OCI-LY1 (cell line): ENCODE results near the gene C11orf98.

Source experiments
- H2AFZ ChIP-seq: fragments of 200-600 bp; sonication (generic), shearing (Covaris generic); 2 replicates; pipeline ENCODE4 v1.6.0; 2014; ENCODE audit warnings: antibody characterized with exemption, mild to moderate bottlenecking, low read length
- H3F3A ChIP-seq: fragments of 200-600 bp; sonication (generic), shearing (Covaris generic); 2 replicates; pipeline ENCODE4 v1.6.0; 2014; ENCODE audit warnings: mild to moderate bottlenecking, antibody characterized with exemption, low read length, moderate library complexity; ENCODE audit not compliant: insufficient read depth
- H3K27ac ChIP-seq: fragments of 200-600 bp; sonication (generic); 2 replicates; pipeline ENCODE4 v1.5.1; 2014; ENCODE audit warnings: low read length, mixed run types, mild to moderate bottlenecking, low read depth; ENCODE audit not compliant: poor library complexity, severe bottlenecking
- H3K27me3 ChIP-seq: fragments of 200-600 bp; sonication (generic); 2 replicates; pipeline ENCODE4 v1.6.0; 2014; ENCODE audit warnings: antibody characterized with exemption, mild to moderate bottlenecking, low read length, moderate library complexity; ENCODE audit not compliant: insufficient read depth
- H3K36me3 ChIP-seq: fragments of 200-600 bp; sonication (generic); 2 replicates; pipeline ENCODE4 v1.6.1; 2014; ENCODE audit warnings: mild to moderate bottlenecking, antibody characterized with exemption, low read length, moderate library complexity, mixed read lengths; ENCODE audit not compliant: insufficient read depth
- H3K4me1 ChIP-seq: fragments of 200-600 bp; sonication (generic); 2 replicates; pipeline ENCODE4 v1.5.1; 2014; ENCODE audit warnings: mild to moderate bottlenecking, low read length, moderate library complexity; ENCODE audit not compliant: insufficient read depth, severe bottlenecking
- H3K4me2 ChIP-seq: fragments of 200-600 bp; sonication (generic), shearing (Covaris generic); 2 replicates; pipeline ENCODE4 v1.6.1; 2014; ENCODE audit warnings: low read length
- H3K4me3 ChIP-seq: fragments of 200-600 bp; sonication (generic); 2 replicates; pipeline ENCODE4 v1.5.1; 2014; ENCODE audit warnings: low read length, low read depth, mild to moderate bottlenecking, mixed read lengths; ENCODE audit not compliant: poor library complexity, severe bottlenecking
- H3K79me2 ChIP-seq: fragments of 200-600 bp; shearing (Covaris generic); 2 replicates; pipeline ENCODE4 v1.6.1; 2016; ENCODE audit warnings: mixed run types, low read length, mixed read lengths; ENCODE audit not compliant: insufficient read depth
- H3K9ac ChIP-seq: fragments of 200-600 bp; sonication (generic), shearing (Covaris generic); 2 replicates; pipeline ENCODE4 v1.6.1; 2014; ENCODE audit warnings: mild to moderate bottlenecking, low read length, mixed read lengths
- H3K9me2 ChIP-seq: fragments of 200-600 bp; sonication (generic), shearing (Covaris generic); 2 replicates; pipeline ENCODE4 v1.6.1; 2014; ENCODE audit warnings: low read depth, mild to moderate bottlenecking, low read length, mixed read lengths
- H3K9me3 ChIP-seq: fragments of 200-600 bp; shearing (Covaris generic); 2 replicates; pipeline ENCODE4 v1.6.1; 2014; ENCODE audit warnings: low read length, mixed read lengths
- H4K20me1 ChIP-seq: fragments of 200-600 bp; sonication (generic), shearing (Covaris generic); 2 replicates; pipeline ENCODE4 v1.6.0; 2016; ENCODE audit warnings: mild to moderate bottlenecking, low read length; ENCODE audit not compliant: insufficient read depth
- CTCF ChIP-seq: fragments of 200-600 bp; sonication (generic), shearing (Covaris generic); IDR thresholded peaks from 2 replicates; pipeline ENCODE4 v1.5.1; 2017; ENCODE audit warnings: mild to moderate bottlenecking, antibody characterized with exemption, low read length, moderate library complexity, mixed read lengths
- EZH2 ChIP-seq: fragments of 200-600 bp; sonication (generic), shearing (Covaris generic); IDR thresholded peaks from 2 replicates; pipeline ENCODE4 v1.8.0; 2017; ENCODE audit warnings: borderline replicate concordance, mixed run types, mild to moderate bottlenecking, antibody characterized with exemption, low read length, moderate library complexity, mixed read lengths

The C11orf98 gene

GRCh38 chr11:62689421-62690183 is 24.6 kb upstream of the C11orf98 start, which contains the start of gene LRRN4CL:
Gene LRRN4CL (minus strand): TSS chr11:62689530. CDS start chr11:62688508, 1,022 bp downstream.
- H3K27ac ChIP-seq = no peak within 1 kb of the TSS
- H3K27me3 ChIP-seq = no peaks in the 10 kb centered on the region
- no peak within 1 kb of the TSS for H3K4me2 ChIP-seq
- no peaks in the 10 kb centered on the region for H3K9me2 ChIP-seq
- H3K9ac ChIP-seq = no peak within 1 kb of the TSS
- H3K4me3 ChIP-seq = no peak within 1 kb of the TSS
- no peaks in the 10 kb centered on the region for H3K79me2 ChIP-seq
- H3F3A ChIP-seq = no peaks in the 10 kb centered on the region
- TF ChIP-seq CTCF (no peak), EZH2 (no peak)
- H3K36me3 ChIP-seq = peaks cover 48% of the 10 kb centered on the region; the same call in 1 of the 2 replicates
- H3K4me1 ChIP-seq = no peaks in the 10 kb centered on the region
- H2AFZ ChIP-seq = no peak within 1 kb of the TSS
- no peaks in the 10 kb centered on the region for H3K9me3 ChIP-seq
- no peaks in the 10 kb centered on the region for H4K20me1 ChIP-seq

GRCh38 chr11:62688491-62688890 is 23.5 kb upstream of the C11orf98 start:
- Histone ChIP-seq H3K27ac (no peak overlapping the region), H3K9me3 (no peaks in the 10 kb centered on the region), H3K79me2 (no peaks in the 10 kb centered on the region), H4K20me1 (no peaks in the 10 kb centered on the region), H2AFZ (no peak overlapping the region), H3K4me2 (no peak overlapping the region), H3K36me3 (peaks cover 39% of the 10 kb centered on the region; the same call in 1 of the 2 replicates), H3K4me3 (no peak overlapping the region), H3F3A (no peaks in the 10 kb centered on the region), H3K9me2 (no peaks in the 10 kb centered on the region), H3K9ac (no peak overlapping the region), H3K27me3 (no peaks in the 10 kb centered on the region), H3K4me1 (no peaks in the 10 kb centered on the region)
- no peak for TF ChIP-seq EZH2
- no peak for TF ChIP-seq CTCF

- Histone ChIP-seq H3K9ac (no peak overlapping the region), H3K36me3 (peaks cover 31% of the 10 kb centered on the region; the same call in 1 of the 2 replicates), H3K4me3 (no peak overlapping the region), H3K27me3 (no peaks in the 10 kb centered on the region), H4K20me1 (no peaks in the 10 kb centered on the region), H2AFZ (no peak overlapping the region), H3K9me2 (no peaks in the 10 kb centered on the region), H3K4me1 (no peaks in the 10 kb centered on the region), H3K9me3 (no peaks in the 10 kb centered on the region), H3K79me2 (no peaks in the 10 kb centered on the region), H3F3A (no peaks in the 10 kb centered on the region), H3K4me2 (no peak overlapping the region), H3K27ac (no peak overlapping the region)
- no peak for TF ChIP-seq EZH2
- TF ChIP-seq CTCF = no peak
Measured at GRCh38 chr11:62687508-62688396, 22.7 kb upstream of the C11orf98 start.
